K562 (cell line): ENCODE measurements around the gene BCL2L15. TPM values are rescaled to one million over a fixed set of nuclear protein-coding genes. Genes with fewer than 3 reads are reported as not detected.

Experiments used
- BMI1 ChIP-seq: fragments of 150-350 bp; IDR thresholded peaks from 2 replicates; pipeline ENCODE4 v1.6.1; 2014; ENCODE audit warnings: low read length
- CBX3 ChIP-seq, 2 experiments: IDR thresholded peaks; 1 replicate in 1 of 2; 2 replicates in 1 of 2; pipeline ENCODE4 v1.6.1; 2012; ENCODE audit warnings: inconsistent platforms in 2 of 2, low read length in 2 of 2, borderline replicate concordance in 1 of 2, control low read depth in 1 of 2
- FOXM1 ChIP-seq, 2 experiments: fragments of 450-650 bp in 1 of 2; sonication (generic) in 1 of 2; formaldehyde crosslinking in 1 of 2; IDR thresholded peaks; 2 replicates each; pipeline versions ENCODE4 v1.6.1 to v1.9.0; 2017 to 2022; ENCODE audit warnings: low read depth in 2 of 2, mild to moderate bottlenecking in 2 of 2, missing genetic modification reagents in 1 of 2, moderate library complexity in 1 of 2
- HCFC1 ChIP-seq: IDR thresholded peaks from 2 replicates; pipeline ENCODE4 v1.6.1; 2012; ENCODE audit warnings: low read depth, low read length, improper control_type of control experiment
- HDAC1 ChIP-seq, 2 experiments: fragments of 450-650 bp; IDR thresholded peaks; 2 replicates each; pipeline ENCODE4 v1.6.1; 2016 to 2017; ENCODE audit warnings: inconsistent platforms in 1 of 2, mild to moderate bottlenecking in 1 of 2, moderate library complexity in 1 of 2
- ILK ChIP-seq: fragments of 450-650 bp; IDR thresholded peaks from 2 replicates; pipeline ENCODE4 v1.6.1; 2016; ENCODE audit warnings: missing genetic modification characterization, low read depth, mild to moderate bottlenecking, missing compliant biosample characterization, moderate library complexity, borderline replicate concordance
- KLF6 ChIP-seq: fragments of 250-450 bp; sonication (Bioruptor Pico); IDR thresholded peaks from 2 replicates; pipeline ENCODE4 v1.4.0; 2020; ENCODE audit warnings: mild to moderate bottlenecking, moderate library complexity, borderline replicate concordance
- NCOA4 ChIP-seq: fragments of 450-650 bp; IDR thresholded peaks from 2 replicates; pipeline ENCODE4 v1.6.1; 2018; ENCODE audit warnings: mild to moderate bottlenecking; ENCODE audit not compliant: partially characterized antibody
- PTTG1 ChIP-seq: fragments of 450-650 bp; IDR thresholded peaks from 2 replicates; pipeline ENCODE4 v1.6.1; 2016; ENCODE audit warnings: low read depth, mild to moderate bottlenecking, missing genetic modification characterization, missing compliant biosample characterization
- SLC30A9 ChIP-seq: fragments of 250-450 bp; sonication (Bioruptor Pico); IDR thresholded peaks from 2 replicates; pipeline ENCODE4 v1.8.0; 2022; ENCODE audit warnings: mild to moderate bottlenecking, moderate library complexity
- SRSF3 ChIP-seq: fragments of 200-400 bp; formaldehyde crosslinking; IDR thresholded peaks from 2 replicates; pipeline ENCODE4 v1.6.1; 2016; ENCODE audit warnings: mild to moderate bottlenecking, low read length, moderate library complexity; ENCODE audit not compliant: insufficient read depth
- SRSF9 ChIP-seq: fragments of 200-400 bp; formaldehyde crosslinking; IDR thresholded peaks from 2 replicates; pipeline ENCODE4 v1.6.1; 2017; ENCODE audit warnings: low read depth, low read length, borderline replicate concordance
- TARDBP ChIP-seq: fragments of 450-650 bp; IDR thresholded peaks from 2 replicates; pipeline ENCODE4 v1.6.1; 2016
- TOE1 ChIP-seq, 2 experiments: fragments of 450-650 bp in 1 of 2; sonication (generic) in 1 of 2; formaldehyde crosslinking in 1 of 2; IDR thresholded peaks; 2 replicates each; pipeline versions ENCODE4 v1.7.1 to v1.8.0; 2016 to 2022; ENCODE audit warnings: borderline replicate concordance in 2 of 2, mild to moderate bottlenecking in 2 of 2, antibody characterized with exemption in 1 of 2, inconsistent platforms in 1 of 2, low read depth in 1 of 2, missing genetic modification reagents in 1 of 2, moderate library complexity in 1 of 2
- U2AF1 ChIP-seq: fragments of 200-400 bp; formaldehyde crosslinking; optimal IDR thresholded peaks from 2 replicates; pipeline ENCODE3; 2017; ENCODE audit warnings: mild to moderate bottlenecking, low read depth, low read length, moderate library complexity
- ZNF384 ChIP-seq: IDR thresholded peaks from 2 replicates; pipeline ENCODE4 v1.6.1; 2012; ENCODE audit warnings: low read depth, low read length, improper control_type of control experiment
- ZNF41 ChIP-seq: fragments of 250-450 bp; sonication (Bioruptor Pico); conservative IDR thresholded peaks from 2 replicates; pipeline ENCODE4 v1.4.0; 2020; ENCODE audit warnings: mild to moderate bottlenecking
- ZNF507 ChIP-seq: conservative IDR thresholded peaks from 2 replicates; pipeline ENCODE4 v1.6.1; 2017; ENCODE audit warnings: missing genetic modification characterization, missing compliant biosample characterization
- ZNF696 ChIP-seq: fragments of 250-450 bp; sonication (Bioruptor Pico); conservative IDR thresholded peaks from 2 replicates; pipeline ENCODE4 v1.4.0; 2020; ENCODE audit warnings: mild to moderate bottlenecking, moderate library complexity
- polyA plus RNA-seq, 8 experiments: library from polyadenylated mRNA; depleted of rRNA in 4 of 8; stranded (reverse) in 5 of 8; unstranded in 3 of 8; fragments of >200 nt; fragmentation: Nextera tagmentation in 2 of 8; fragmentation: Illumina TruSeq in 1 of 8; extraction: Ambion mirVana in 2 of 8; extraction: Trizol in 1 of 8; gene quantifications; 2 replicates each; pipeline versions ENCODE4 v1.2.1 to v1.2.3, GENCODE V29; 2011 to 2014; ENCODE audit warnings: inconsistent platforms in 1 of 8, missing spikeins in 1 of 8
- total RNA-seq, 7 experiments: library from RNA; depleted of rRNA in 6 of 7; stranded (reverse); fragments of >200 nt in 6 of 7; fragmentation: Illumina TruSeq in 2 of 7; extraction: Trizol in 2 of 7; gene quantifications; 2 replicates each; pipeline versions ENCODE4 v1.2.1 to v1.2.3, GENCODE V29; 2011 to 2021; ENCODE audit warnings: low replicate concordance in 1 of 7
- TF ChIP-seq, protein P1 (sequence below): IDR thresholded peaks from 2 replicates; pipeline ENCODE4 v1.6.1; 2016; ENCODE audit warnings: missing genetic modification characterization, missing compliant biosample characterization
- TF ChIP-seq, protein P2 (sequence below): fragments of 450-650 bp; IDR thresholded peaks from 2 replicates; pipeline ENCODE4 v1.6.1; 2016; ENCODE audit warnings: mild to moderate bottlenecking
- TF ChIP-seq, protein P3 (sequence below): fragments of 450-650 bp; conservative IDR thresholded peaks from 2 replicates; pipeline ENCODE4 v1.6.1; 2016; ENCODE audit warnings: missing genetic modification characterization, low read depth, mild to moderate bottlenecking, control low read depth, missing compliant biosample characterization

BCL2L15 gene
- total and polyA plus RNA-seq, 9 of the 15 experiments (the other 6 are each of a cell fraction or from before 2014, with no cell fraction given) = 0.06 to 0.42 (median 0.28) TPM; not detected in 1

DNA sequence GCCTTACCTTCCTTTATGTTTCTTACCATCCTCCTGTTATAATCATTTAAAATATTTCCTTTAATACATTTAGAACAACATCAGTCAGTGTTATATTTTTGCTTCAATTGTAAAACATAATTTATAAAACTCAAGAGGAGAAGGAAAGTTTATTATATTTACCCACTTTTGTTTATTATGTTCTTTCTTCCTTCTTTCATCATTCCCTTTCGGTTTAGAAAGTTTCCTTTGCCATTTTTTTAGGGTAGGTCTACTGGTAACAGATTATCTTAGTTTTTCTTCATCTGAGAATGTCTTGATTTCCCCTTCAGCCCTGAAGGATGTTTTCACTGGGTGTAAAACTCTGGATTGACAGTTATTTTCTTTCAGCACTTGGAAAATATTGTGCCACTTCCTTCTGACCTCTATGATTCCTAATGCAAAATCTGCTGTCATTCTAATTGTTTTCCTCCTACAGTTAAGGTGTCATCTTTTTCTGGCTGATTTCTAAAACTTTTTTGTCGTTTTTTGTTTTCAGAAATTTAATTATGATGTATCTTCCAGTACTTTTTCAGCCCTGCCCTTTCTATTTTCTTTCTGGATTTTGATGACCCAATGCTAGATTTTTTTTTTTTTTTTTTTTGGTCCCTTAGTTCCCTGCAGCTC is 40.9 kb downstream of the BCL2L15 start (continued):
- TF ChIP-seq U2AF1 = no peak
- peak; percentile 67 for TF ChIP-seq ZNF507
- TF ChIP-seq, protein P1, sequence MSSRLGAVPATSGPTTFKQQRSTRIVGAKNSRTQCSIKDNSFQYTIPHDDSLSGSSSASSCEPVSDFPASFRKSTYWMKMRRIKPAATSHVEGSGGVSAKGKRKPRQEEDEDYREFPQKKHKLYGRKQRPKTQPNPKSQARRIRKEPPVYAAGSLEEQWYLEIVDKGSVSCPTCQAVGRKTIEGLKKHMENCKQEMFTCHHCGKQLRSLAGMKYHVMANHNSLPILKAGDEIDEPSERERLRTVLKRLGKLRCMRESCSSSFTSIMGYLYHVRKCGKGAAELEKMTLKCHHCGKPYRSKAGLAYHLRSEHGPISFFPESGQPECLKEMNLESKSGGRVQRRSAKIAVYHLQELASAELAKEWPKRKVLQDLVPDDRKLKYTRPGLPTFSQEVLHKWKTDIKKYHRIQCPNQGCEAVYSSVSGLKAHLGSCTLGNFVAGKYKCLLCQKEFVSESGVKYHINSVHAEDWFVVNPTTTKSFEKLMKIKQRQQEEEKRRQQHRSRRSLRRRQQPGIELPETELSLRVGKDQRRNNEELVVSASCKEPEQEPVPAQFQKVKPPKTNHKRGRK (tag) = peak; percentile 81
- TF ChIP-seq KLF6 (CRISPR knock-in tag) = no peak
- TF ChIP-seq TARDBP = no peak
- TF ChIP-seq, protein P2, sequence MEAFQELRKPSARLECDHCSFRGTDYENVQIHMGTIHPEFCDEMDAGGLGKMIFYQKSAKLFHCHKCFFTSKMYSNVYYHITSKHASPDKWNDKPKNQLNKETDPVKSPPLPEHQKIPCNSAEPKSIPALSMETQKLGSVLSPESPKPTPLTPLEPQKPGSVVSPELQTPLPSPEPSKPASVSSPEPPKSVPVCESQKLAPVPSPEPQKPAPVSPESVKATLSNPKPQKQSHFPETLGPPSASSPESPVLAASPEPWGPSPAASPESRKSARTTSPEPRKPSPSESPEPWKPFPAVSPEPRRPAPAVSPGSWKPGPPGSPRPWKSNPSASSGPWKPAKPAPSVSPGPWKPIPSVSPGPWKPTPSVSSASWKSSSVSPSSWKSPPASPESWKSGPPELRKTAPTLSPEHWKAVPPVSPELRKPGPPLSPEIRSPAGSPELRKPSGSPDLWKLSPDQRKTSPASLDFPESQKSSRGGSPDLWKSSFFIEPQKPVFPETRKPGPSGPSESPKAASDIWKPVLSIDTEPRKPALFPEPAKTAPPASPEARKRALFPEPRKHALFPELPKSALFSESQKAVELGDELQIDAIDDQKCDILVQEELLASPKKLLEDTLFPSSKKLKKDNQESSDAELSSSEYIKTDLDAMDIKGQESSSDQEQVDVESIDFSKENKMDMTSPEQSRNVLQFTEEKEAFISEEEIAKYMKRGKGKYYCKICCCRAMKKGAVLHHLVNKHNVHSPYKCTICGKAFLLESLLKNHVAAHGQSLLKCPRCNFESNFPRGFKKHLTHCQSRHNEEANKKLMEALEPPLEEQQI = peak; percentile 75; the same call in 1 of the 2 replicates
- peak in 1 of 2 experiments; percentile 87; a peak in 1 of 4 replicates for TF ChIP-seq HDAC1 (IDR thresholded peaks at IDR 0.05)
- no peak for TF ChIP-seq TOE1 (IDR thresholded peaks at IDR 0.05; ENCODE audit: borderline replicate concordance)
- no peak for TF ChIP-seq TOE1 (CRISPR knock-in tag; IDR thresholded peaks at IDR 0.05; ENCODE audit: borderline replicate concordance, low read depth)
- TF ChIP-seq FOXM1 (IDR thresholded peaks at IDR 0.05; ENCODE audit: low read depth) = 0 out of 2 replicates have a peak, but pooled peaks have one; percentile 21
- no peak for TF ChIP-seq FOXM1 (CRISPR knock-in tag; IDR thresholded peaks at IDR 0.05; ENCODE audit: low read depth)
- TF ChIP-seq BMI1 = no peak
- TF ChIP-seq PTTG1 = no peak
- no peak for TF ChIP-seq ZNF41
- TF ChIP-seq CBX3 (IDR thresholded peaks at IDR 0.05; ENCODE audit: borderline replicate concordance in 1 of 2, low read length in 2 of 2) = peak in 1 of 2 experiments; percentile 100; a peak in 2 of 3 replicates
- no peak for TF ChIP-seq SRSF9
- TF ChIP-seq, protein P3, sequence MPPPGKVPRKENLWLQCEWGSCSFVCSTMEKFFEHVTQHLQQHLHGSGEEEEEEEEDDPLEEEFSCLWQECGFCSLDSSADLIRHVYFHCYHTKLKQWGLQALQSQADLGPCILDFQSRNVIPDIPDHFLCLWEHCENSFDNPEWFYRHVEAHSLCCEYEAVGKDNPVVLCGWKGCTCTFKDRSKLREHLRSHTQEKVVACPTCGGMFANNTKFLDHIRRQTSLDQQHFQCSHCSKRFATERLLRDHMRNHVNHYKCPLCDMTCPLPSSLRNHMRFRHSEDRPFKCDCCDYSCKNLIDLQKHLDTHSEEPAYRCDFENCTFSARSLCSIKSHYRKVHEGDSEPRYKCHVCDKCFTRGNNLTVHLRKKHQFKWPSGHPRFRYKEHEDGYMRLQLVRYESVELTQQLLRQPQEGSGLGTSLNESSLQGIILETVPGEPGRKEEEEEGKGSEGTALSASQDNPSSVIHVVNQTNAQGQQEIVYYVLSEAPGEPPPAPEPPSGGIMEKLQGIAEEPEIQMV (tag) = no peak
- no peak for TF ChIP-seq NCOA4
- TF ChIP-seq ZNF696 = no peak
- no peak for TF ChIP-seq ILK (tag)
- TF ChIP-seq SLC30A9 (CRISPR knock-in tag) = no peak
- no peak for TF ChIP-seq SRSF3
- TF ChIP-seq ZNF384 = 0 out of 2 replicates have a peak, but pooled peaks have one; percentile 26
- TF ChIP-seq HCFC1 = no peak
